Small intestine (tissue), 7 donors: ENCODE data around the gene BCCIP. TPM values are rescaled to one million over a fixed set of nuclear protein-coding genes. Genes with fewer than 3 reads are reported as not detected.

Source experiments
- DNase-seq, 2 donors: peaks; one replicate each; pipeline versions ENCODE4 v3.0.0 to v3.0.0-alpha.2; 2013
- FAIRE-seq: peaks from 2 replicates; lab custom pipeline; 2012; peaks lifted over from hg19 to GRCh38; lab: Jason Lieb, UNC
- H3K27ac ChIP-seq, 3 donors: one replicate each; pipeline ENCODE4 v1.5.1; 2013; ENCODE audit warnings: low read length in 2 of 3, mild to moderate bottlenecking in 2 of 3, control low read depth in 1 of 3, inconsistent platforms in 1 of 3, low read depth in 1 of 3, moderate library complexity in 1 of 3
- H3K27me3 ChIP-seq, 3 donors: one replicate each; pipeline ENCODE4 v1.6.1; 2013; ENCODE audit warnings: low read length in 3 of 3, inconsistent platforms in 1 of 3; ENCODE audit not compliant: control insufficient read depth in 3 of 3, insufficient read depth in 3 of 3
- H3K36me3 ChIP-seq, 3 donors: one replicate each; pipeline ENCODE4 v1.6.1; 2013; ENCODE audit warnings: low read length in 3 of 3, inconsistent platforms in 1 of 3, low read depth in 1 of 3, mild to moderate bottlenecking in 1 of 3, moderate library complexity in 1 of 3; ENCODE audit not compliant: control insufficient read depth in 3 of 3, insufficient read depth in 2 of 3
- H3K4me1 ChIP-seq, 3 donors: one replicate each; pipeline ENCODE4 v1.6.1; 2013; ENCODE audit warnings: low read length in 2 of 3, inconsistent platforms in 1 of 3, low read depth in 1 of 3, mild to moderate bottlenecking in 1 of 3, moderate library complexity in 1 of 3; ENCODE audit not compliant: control insufficient read depth in 3 of 3, insufficient read depth in 2 of 3
- H3K4me3 ChIP-seq, 3 donors: one replicate each; pipeline ENCODE4 v1.5.1; 2013; ENCODE audit warnings: low read length in 3 of 3, control low read depth in 1 of 3, inconsistent platforms in 1 of 3, low read depth in 1 of 3, mild to moderate bottlenecking in 1 of 3, moderate library complexity in 1 of 3
- H3K9me3 ChIP-seq, 2 donors: one replicate each; pipeline ENCODE4 v1.6.1; 2013; ENCODE audit warnings: low read depth in 1 of 2, low read length in 1 of 2; ENCODE audit not compliant: control insufficient read depth in 2 of 2, insufficient read depth in 1 of 2
- WGBS, 3 donors: extraction: QIAGEN DNeasy Blood & Tissue Kit; methylation state at CpG; one replicate each; pipeline ENCODE4 v1.1.7; 2013; 5-methylcytosine and 5-hydroxymethylcytosine counted together
- polyA plus RNA-seq, 4 donors: library from polyadenylated mRNA; stranded (reverse) in 3 of 4; unstranded in 1 of 4; fragments of 200-250 nt in 3 of 4; fragments of 120-200 nt in 1 of 4; gene quantifications; one replicate each; pipeline versions ENCODE4 v1.2.1 to v1.2.3, GENCODE V29; 2013
- donor health status: healthy with polysubstance abuse.
- donor health status: control.
- donor health status: control.
- donor health status: Bipolar disorder and iron deficiency.
- donor health status: healthy.

Gene BCCIP
- polyA plus RNA-seq, 4 donors = 46.7 to 64.9 (median 55.3) TPM

GRCh38 chr10:125823663-125824251, 411 bp downstream of the BCCIP start:
- no peak for FAIRE-seq
- Histone ChIP-seq H3K9me3 (no peaks in the 10 kb centered on the region), H3K4me1 (peaks cover 0 to 12% (median 8%) of the 10 kb centered on the region in 3 donors), H3K27me3 (no peaks in the 10 kb centered on the region), H3K4me3 (peak overlapping the region; percentile 68 to 75 (median 71)), H3K36me3 (peaks cover 3 to 9% (median 5%) of the 10 kb centered on the region in 3 donors), H3K27ac (peak overlapping the region in 1 of 3 donors; percentile 86)
- DNase-seq = peak in 1 of 2 donors; percentile 30
- WGBS, 3 donors = 0% methylated on average over 20 of the region's 20 CpGs

GRCh38 chr10:125824736-125825135, 1.4 kb downstream of the BCCIP start:
- no peaks in the 10 kb centered on the region for H3K9me3 ChIP-seq
- no peak overlapping the region for H3K27ac ChIP-seq
- H3K4me3 ChIP-seq = no peak overlapping the region
- no peak for DNase-seq
- 63 to 85% (median 76%) methylated on average over 1 of the region's 1 CpG for WGBS, 3 donors
- peaks cover 3 to 11% (median 5%) of the 10 kb centered on the region in 3 donors for H3K36me3 ChIP-seq
- peaks cover 0 to 12% (median 8%) of the 10 kb centered on the region in 3 donors for H3K4me1 ChIP-seq
- H3K27me3 ChIP-seq = no peaks in the 10 kb centered on the region
- FAIRE-seq = no peak

GRCh38 chr10:125827133-125827532, 3.8 kb downstream of the BCCIP start:
- Histone ChIP-seq H3K36me3 (peaks cover 3 to 17% (median 13%) of the 10 kb centered on the region in 3 donors), H3K27me3 (no peaks in the 10 kb centered on the region), H3K4me1 (peaks cover 0 to 6% (median 2%) of the 10 kb centered on the region in 3 donors), H3K27ac (no peak overlapping the region), H3K4me3 (no peak overlapping the region), H3K9me3 (no peaks in the 10 kb centered on the region)
- WGBS, 3 donors = 89 to 97% (median 92%) methylated on average over 2 of the region's 2 CpGs
- DNase-seq (no peak), FAIRE-seq (no peak)

- Histone ChIP-seq H3K4me3 (no peak overlapping the region), H3K27me3 (no peaks in the 10 kb centered on the region), H3K9me3 (no peaks in the 10 kb centered on the region), H3K4me1 (peaks cover 0 to 6% (median 2%) of the 10 kb centered on the region in 3 donors), H3K27ac (no peak overlapping the region), H3K36me3 (peaks cover 11 to 19% (median 17%) of the 10 kb centered on the region in 3 donors)
- 82 to 90% (median 84%) methylated on average over 5 of the region's 5 CpGs for WGBS, 3 donors
- DNase-seq (no peak), FAIRE-seq (no peak)
Measured at GRCh38 chr10:125828311-125828710, 5.0 kb downstream of the BCCIP start.

GRCh38 chr10:125836746-125837145, 13.4 kb downstream of the BCCIP start:
- H3K4me1 ChIP-seq = no peaks in the 10 kb centered on the region
- no peak overlapping the region for H3K4me3 ChIP-seq
- H3K27ac ChIP-seq = no peak overlapping the region
- 62 to 85% (median 63%) methylated on average over 2 of the region's 2 CpGs for WGBS, 3 donors
- DNase-seq = no peak
- no peak for FAIRE-seq
- no peaks in the 10 kb centered on the region for H3K27me3 ChIP-seq
- no peaks in the 10 kb centered on the region for H3K9me3 ChIP-seq
- H3K36me3 ChIP-seq = peaks cover 11 to 46% (median 28%) of the 10 kb centered on the region in 3 donors

- H3K36me3 ChIP-seq = peaks cover 12 to 44% (median 18%) of the 10 kb centered on the region in 3 donors
- H3K4me1 ChIP-seq = no peaks in the 10 kb centered on the region
Measured at GRCh38 chr10:125838802-125839575, 15.6 kb downstream of the BCCIP start.

GRCh38 chr10:125840406-125840805, 17.1 kb downstream of the BCCIP start:
- WGBS, 3 donors = 93 to 96% (median 95%) methylated on average over 9 of the region's 9 CpGs
- peaks cover 12 to 40% (median 15%) of the 10 kb centered on the region in 3 donors for H3K36me3 ChIP-seq
- no peak for FAIRE-seq

More at GRCh38 chr10:125838802-125839575, 15.6 kb downstream of the BCCIP start:
- 89 to 91% (median 90%) methylated on average over 9 of the region's 9 CpGs for WGBS, 3 donors
- Histone ChIP-seq H3K9me3 (no peaks in the 10 kb centered on the region), H3K4me3 (no peak overlapping the region), H3K27ac (no peak overlapping the region), H3K27me3 (no peaks in the 10 kb centered on the region)
- no peak for DNase-seq
- no peak for FAIRE-seq

GRCh38 chr10:125840955-125841354, 17.6 kb downstream of the BCCIP start:
- FAIRE-seq = no peak

More at GRCh38 chr10:125840406-125840805, 17.1 kb downstream of the BCCIP start:
- H3K27ac ChIP-seq = no peak overlapping the region
- DNase-seq = no peak
- H3K4me3 ChIP-seq = no peak overlapping the region
- H3K9me3 ChIP-seq = no peaks in the 10 kb centered on the region
- no peaks in the 10 kb centered on the region for H3K27me3 ChIP-seq
- no peaks in the 10 kb centered on the region for H3K4me1 ChIP-seq

More at GRCh38 chr10:125840955-125841354, 17.6 kb downstream of the BCCIP start:
- Histone ChIP-seq H3K36me3 (peaks cover 14 to 43% (median 15%) of the 10 kb centered on the region in 3 donors), H3K27me3 (no peaks in the 10 kb centered on the region), H3K9me3 (no peaks in the 10 kb centered on the region), H3K27ac (no peak overlapping the region), H3K4me3 (no peak overlapping the region), H3K4me1 (no peaks in the 10 kb centered on the region)
- 85 to 95% (median 92%) methylated on average over 3 of the region's 3 CpGs for WGBS, 3 donors
- no peak for DNase-seq
